Posterior vena cava (tissue), 2 donors: Measurements from ENCODE around the gene SMAD3. TPM values are rescaled to one million over a fixed set of nuclear protein-coding genes. Genes with fewer than 3 reads are reported as not detected.

ENCODE experiments used
- DNase-seq: peaks from one replicate; pipeline ENCODE4 v3.0.0-alpha.2; 2020; ENCODE audit warnings: low spot score
- intact Hi-C, 2 donors: fragments of 100-400 bp; cut with DNase I; formaldehyde crosslinking; loops; one replicate each; pipeline versions ENCODE4 v1.14.1 to v1.14.2; 2022 to 2023
- total RNA-seq, 2 donors: library from RNA; stranded (reverse); fragmentation: NEBNext Ultra II Directional; extraction: Animal tissue kit (Norgen Biotek cat#: 25700); gene quantifications; one replicate each; pipeline ENCODE4 v1.2.1, GENCODE V29; 2021
- donor health status: DM: yes; HTN: yes; CAD: no.
- donor health status: DM: yes; HTN: yes; CAD: no.

Gene SMAD3
- total RNA-seq, 2 donors from 2014 or later: 56.3 to 62.7 TPM

- no peak for DNase-seq
- intact Hi-C loops: no loop called here
Measured at GRCh38 chr15:67194171-67195114, 129.0 kb downstream of the SMAD3 start.

GRCh38 chr15:67195305-67195704 lies 129.9 kb downstream of the SMAD3 start:
- DNase-seq: no peak
- intact Hi-C loops: no loop called here

GRCh38 chr15:67196222-67196621 lies 130.8 kb downstream of the SMAD3 start:
- DNase-seq: no peak
- intact Hi-C loops: no loop called here

- DNase-seq: no peak
- intact Hi-C loops: no loop called here
Measured at GRCh38 chr15:67196672-67197363, 131.4 kb downstream of the SMAD3 start.

DNA sequence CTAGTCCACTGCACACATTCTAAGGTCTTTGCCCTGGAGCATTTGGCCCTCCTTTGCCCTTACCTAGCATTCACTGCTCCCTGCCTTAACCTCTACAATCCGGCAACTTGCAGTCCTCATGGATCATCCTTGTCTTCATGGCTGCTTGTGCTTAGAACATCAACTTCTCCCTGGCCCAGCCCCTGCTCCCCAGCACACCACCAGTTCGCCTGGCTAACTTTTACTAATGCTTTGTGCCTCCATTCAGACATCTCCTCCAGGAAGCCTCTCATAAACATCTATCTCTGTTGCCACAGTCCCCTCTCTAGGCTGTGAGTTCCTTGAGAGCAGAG lies 131.9 kb downstream of the SMAD3 start:
- DNase-seq: no peak
- intact Hi-C loops: no loop called here

- DNase-seq: no peak
- intact Hi-C loops: no loop called here
Measured at GRCh38 chr15:67198157-67198754, 132.9 kb downstream of the SMAD3 start.

- no peak for DNase-seq
- intact Hi-C loops: no loop called here
Measured at GRCh38 chr15:67199391-67199790, 134.0 kb downstream of the SMAD3 start.

DNA sequence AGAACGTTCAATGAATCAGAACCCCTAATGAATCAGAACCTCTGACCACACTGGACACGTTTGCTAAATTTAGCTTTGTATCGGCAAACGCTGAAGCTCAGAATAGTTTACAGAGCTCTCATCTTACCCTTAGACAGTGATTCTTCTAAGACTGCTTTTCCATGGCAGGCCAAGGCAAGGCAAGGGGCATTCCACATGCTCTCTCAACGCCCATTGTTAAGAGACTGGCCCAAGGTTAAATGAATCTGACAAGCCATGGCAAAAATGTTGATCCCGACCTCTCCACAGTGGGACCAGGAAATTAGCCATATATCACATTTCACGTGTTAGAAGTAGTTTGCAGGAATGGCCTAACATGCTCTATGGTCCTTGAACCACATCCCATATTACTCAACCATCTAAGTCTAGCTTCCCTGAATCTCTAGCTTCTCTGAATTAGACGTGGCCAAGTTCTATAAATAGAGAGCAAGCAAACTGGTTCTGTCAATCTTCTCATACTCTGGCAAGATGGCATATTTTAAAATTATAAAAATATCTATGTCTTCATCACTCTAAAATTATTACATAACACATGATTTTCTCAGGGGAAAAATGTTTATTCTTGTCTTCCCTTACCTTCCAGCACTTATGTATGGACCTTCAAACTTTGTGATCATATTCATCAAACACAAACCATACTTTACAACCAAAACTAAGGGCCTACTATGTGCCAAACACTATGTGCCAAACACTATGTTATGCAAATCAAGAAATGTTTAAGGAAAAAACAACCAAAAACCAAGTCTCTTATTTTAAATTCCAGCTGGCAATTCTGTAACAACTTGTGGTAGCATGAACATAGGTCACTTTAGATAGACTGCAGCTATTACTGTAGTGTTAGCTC lies 134.7 kb downstream of the SMAD3 start:
- intact Hi-C loops: no loop called here
- DNase-seq: no peak

DNA sequence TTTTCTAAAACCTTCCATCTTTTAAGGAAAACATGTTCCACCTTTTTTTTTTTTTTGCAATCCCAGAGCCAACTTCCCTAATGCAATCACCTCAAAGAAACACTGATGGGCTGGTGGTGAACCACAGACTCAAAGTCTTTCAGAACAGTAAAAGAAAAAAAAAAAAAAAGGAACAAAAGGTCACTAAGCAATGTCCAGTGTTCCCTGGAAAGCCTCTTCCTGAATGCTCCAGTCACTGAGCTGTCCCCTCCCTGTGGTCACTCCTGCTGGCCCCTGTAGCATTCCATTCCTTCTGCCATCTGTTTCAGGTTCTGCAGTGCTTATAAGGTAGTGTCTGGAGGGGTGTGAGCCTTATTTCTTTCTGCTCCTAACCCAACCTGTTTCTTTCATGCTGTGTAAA lies 135.7 kb downstream of the SMAD3 start:
- intact Hi-C loops: no loop called here
- no peak for DNase-seq

- DNase-seq: no peak
- intact Hi-C loops: no loop called here
Measured at GRCh38 chr15:67202091-67202490, 136.7 kb downstream of the SMAD3 start.

DNA sequence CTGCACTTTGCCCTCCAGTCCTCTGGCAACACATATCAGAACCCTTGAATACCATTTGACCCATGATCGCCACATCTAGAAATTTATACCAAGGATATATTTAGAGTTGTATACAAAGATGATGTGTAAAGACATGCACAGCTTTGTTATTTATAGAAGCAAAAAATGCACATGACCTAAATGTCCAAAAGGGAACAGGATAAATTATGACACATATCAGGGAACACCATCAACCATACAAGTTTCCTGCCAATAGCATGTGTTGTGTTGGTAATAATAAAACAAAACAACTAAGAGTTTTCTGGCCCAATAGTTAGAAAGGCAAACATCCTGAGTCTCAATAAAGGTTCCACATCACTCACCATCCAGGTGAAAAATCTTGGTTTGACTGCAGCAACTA lies 137.6 kb downstream of the SMAD3 start:
- intact Hi-C loops: no loop called here
- no peak for DNase-seq

- no peak for DNase-seq
- intact Hi-C loops: no loop called here
Measured at GRCh38 chr15:67207555-67208207, 142.3 kb downstream of the SMAD3 start.

- intact Hi-C loops: no loop called here
Measured at GRCh38 chr15:67208396-67208795, 143.0 kb downstream of the SMAD3 start.

DNA sequence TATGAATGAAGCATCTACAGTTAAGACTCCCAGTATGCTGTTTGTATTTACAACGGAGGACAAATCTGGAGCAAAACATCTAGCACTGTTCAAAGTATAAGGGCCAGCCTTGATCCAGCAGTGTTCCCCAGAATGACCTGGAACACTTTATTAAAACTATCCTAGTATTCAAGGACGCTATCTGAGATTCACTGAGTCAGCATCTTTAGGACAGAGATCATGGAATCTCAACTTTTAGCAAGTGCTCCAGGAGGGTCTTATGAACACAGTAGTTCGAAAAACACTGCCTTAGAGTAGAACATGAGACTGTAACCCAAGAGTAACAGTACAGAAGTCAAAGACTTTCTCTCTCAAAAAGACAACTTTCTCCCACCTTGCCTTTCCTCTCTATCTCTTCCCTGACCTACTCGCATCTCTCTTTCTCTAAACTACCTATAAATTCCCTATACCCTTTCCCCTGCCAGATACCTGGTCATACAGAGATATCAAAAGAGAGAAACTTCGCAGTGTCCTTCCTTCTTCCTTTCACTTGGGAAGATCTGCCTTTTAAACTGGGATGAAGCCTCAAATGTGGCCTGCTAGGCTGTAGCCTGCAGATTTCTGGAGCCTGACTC lies 145.3 kb downstream of the SMAD3 start:
- intact Hi-C loops: no loop called here
- no peak for DNase-seq

More at GRCh38 chr15:67208396-67208795, 143.0 kb downstream of the SMAD3 start:
- DNase-seq: no peak

DNA sequence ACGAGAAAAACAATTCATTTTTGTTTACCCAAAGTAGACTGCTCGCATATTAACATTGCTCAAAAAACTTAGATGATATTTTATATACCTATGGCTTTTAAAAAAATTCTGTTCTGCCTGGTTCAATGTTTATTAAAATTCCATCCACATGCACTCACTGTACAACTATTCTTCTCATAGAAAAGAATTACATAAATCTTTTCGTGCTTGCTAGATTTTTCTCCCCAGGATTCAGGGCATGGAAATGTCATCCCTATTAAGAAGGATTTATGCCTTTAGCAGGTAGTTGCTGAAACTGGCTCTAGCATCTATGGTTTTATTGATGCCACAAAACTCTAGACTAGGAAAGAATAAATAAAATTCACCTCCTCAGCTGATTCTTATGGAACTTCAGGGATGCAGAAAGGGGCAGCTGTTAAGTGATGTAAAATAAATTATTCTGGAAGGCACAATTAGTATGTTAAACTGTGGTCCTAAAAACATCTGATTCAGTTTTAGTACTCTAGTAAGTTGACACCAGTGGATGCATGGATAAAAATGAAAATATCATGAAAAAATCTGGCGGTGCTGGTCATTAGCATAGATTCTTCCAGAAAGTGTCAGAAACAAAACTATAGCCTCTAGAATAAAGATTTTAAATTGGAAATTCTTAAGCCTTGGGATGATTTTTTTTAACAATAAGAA lies 147.4 kb downstream of the SMAD3 start:
- intact Hi-C loops: no loop called here
- no peak for DNase-seq

DNA sequence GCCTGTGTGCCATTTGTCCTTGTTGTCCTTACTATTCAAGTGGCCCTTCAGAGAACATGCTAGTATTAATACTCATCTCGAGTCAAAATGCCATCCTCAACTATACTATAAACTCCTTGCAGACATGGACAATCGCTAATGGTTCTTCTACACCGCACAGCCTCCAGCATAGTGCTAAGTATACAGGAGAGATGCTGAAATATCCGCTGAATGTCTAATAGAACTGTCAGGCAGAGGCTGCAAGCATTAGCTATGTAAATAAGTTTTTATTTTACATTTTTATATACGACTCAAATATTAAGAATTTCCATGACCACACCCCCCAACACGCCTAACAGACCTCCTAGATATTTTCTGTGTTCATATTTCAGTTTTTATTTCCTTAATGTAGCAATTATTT lies 149.7 kb downstream of the SMAD3 start:
- DNase-seq: no peak
- intact Hi-C loops: no loop called here

DNA sequence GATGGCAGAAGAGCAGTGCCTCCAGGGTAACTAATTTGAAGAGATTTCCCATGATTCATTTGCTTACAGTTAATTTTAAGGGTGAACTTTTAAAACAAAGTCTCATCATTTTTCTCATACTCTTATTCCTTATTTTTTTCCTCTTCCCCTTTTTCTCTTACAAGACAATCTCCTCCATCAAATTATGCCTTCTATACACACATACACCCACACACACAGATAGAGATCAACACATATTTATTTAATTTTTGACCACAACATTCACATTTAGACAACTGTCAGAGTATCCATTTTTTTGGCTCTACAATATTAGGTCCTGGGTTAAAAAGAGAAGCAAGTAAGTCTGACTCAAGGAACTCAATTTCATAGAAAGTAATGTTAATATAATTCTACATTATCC lies 151.5 kb downstream of the SMAD3 start:
- intact Hi-C loops: no loop called here
- DNase-seq: no peak

- no peak for DNase-seq
- intact Hi-C loops: no loop called here
Measured at GRCh38 chr15:67218428-67218827, 153.0 kb downstream of the SMAD3 start.
